ENCODE results near the gene TINCR.
"Not testable (repeated sequence)": the region's sequence is repeated elsewhere in the genome, so short reads cannot be mapped to it uniquely, and the experiment has no call there.

The TINCR gene

GRCh38 chr19:5612891-5613865 lies 45.4 kb upstream of the TINCR start:
- Histone ChIP-seq H3K9me3 (ENCODE audit: control insufficient read depth, insufficient read depth, low read length) (no peaks in the 10 kb centered on the region), H3K4me2 (ENCODE audit: low read length) (no peak overlapping the region), H3K4me1 (ENCODE audit: control insufficient read depth, low read length) (no peaks in the 10 kb centered on the region), H3K27ac (ENCODE audit: low read depth, low read length) (no peak overlapping the region), H3K36me3 (ENCODE audit: control insufficient read depth, low read length) (peaks cover 91% of the 10 kb centered on the region), H3K27me3 (ENCODE audit: control insufficient read depth, low read length) (no peaks in the 10 kb centered on the region), H3F3A (ENCODE audit: control insufficient read depth, insufficient read depth) (peaks cover 3% of the 10 kb centered on the region; the same call in 1 of the 2 replicates), H3K9me2 (replicated peaks; ENCODE audit: control insufficient read depth, low read length) (no peaks in the 10 kb centered on the region), H3K79me2 (ENCODE audit: control insufficient read depth, low read length) (peaks cover 78% of the 10 kb centered on the region), H3K4me3 (ENCODE audit: low read length) (no peak overlapping the region), H4K20me1 (ENCODE audit: control insufficient read depth, insufficient read depth, low read depth, low read length) (0 out of 2 replicates have a peak, but pooled peaks cover 5% of the 10 kb centered on the region)
- TF ChIP-seq CTCF (IDR thresholded peaks at IDR 0.05; ENCODE audit: low read depth, low read length, poor library complexity, severe bottlenecking) = no peak
- no peak for TF ChIP-seq EZH2phosphoT487 (IDR thresholded peaks at IDR 0.05; ENCODE audit: borderline replicate concordance, low read length)

- Histone ChIP-seq H3K36me3 (ENCODE audit: control insufficient read depth, low read length) (peaks cover 90% of the 10 kb centered on the region), H3K27me3 (ENCODE audit: control insufficient read depth, low read length) (no peaks in the 10 kb centered on the region), H3K79me2 (ENCODE audit: control insufficient read depth, low read length) (peaks cover 83% of the 10 kb centered on the region), H3K9me2 (replicated peaks; ENCODE audit: control insufficient read depth, low read length) (no peaks in the 10 kb centered on the region), H3F3A (ENCODE audit: control insufficient read depth, insufficient read depth) (no peaks in the 10 kb centered on the region), H3K27ac (ENCODE audit: low read depth, low read length) (no peak overlapping the region), H3K4me1 (ENCODE audit: control insufficient read depth, low read length) (no peaks in the 10 kb centered on the region), H3K4me3 (ENCODE audit: low read length) (no peak overlapping the region), H3K9me3 (ENCODE audit: control insufficient read depth, insufficient read depth, low read length) (no peaks in the 10 kb centered on the region), H4K20me1 (ENCODE audit: control insufficient read depth, insufficient read depth, low read depth, low read length) (peaks cover 5% of the 10 kb centered on the region), H3K4me2 (ENCODE audit: low read length) (no peak overlapping the region)
- TF ChIP-seq CTCF (IDR thresholded peaks at IDR 0.05; ENCODE audit: low read depth, low read length, poor library complexity, severe bottlenecking) (no peak), EZH2phosphoT487 (IDR thresholded peaks at IDR 0.05; ENCODE audit: borderline replicate concordance, low read length) (no peak)
Observed at GRCh38 chr19:5609881-5610448, 42.2 kb upstream of the TINCR start.

GRCh38 chr19:5608766-5609165 lies 41.0 kb upstream of the TINCR start:
- H3K4me3 ChIP-seq (ENCODE audit: low read length); H3K9me3 ChIP-seq (ENCODE audit: control insufficient read depth, insufficient read depth, low read length); H3F3A ChIP-seq (ENCODE audit: control insufficient read depth, insufficient read depth); H3K4me2 ChIP-seq (ENCODE audit: low read length); H3K27me3 ChIP-seq (ENCODE audit: control insufficient read depth, low read length); H3K9me2 ChIP-seq (replicated peaks; ENCODE audit: control insufficient read depth, low read length); H3K27ac ChIP-seq (ENCODE audit: low read depth, low read length); H3K4me1 ChIP-seq (ENCODE audit: control insufficient read depth, low read length); H4K20me1 ChIP-seq (ENCODE audit: control insufficient read depth, insufficient read depth, low read depth, low read length): not testable (repeated sequence)
- peaks cover 90% of the 10 kb centered on the region for H3K36me3 ChIP-seq (ENCODE audit: control insufficient read depth, low read length)
- H3K79me2 ChIP-seq (ENCODE audit: control insufficient read depth, low read length) = peaks cover 80% of the 10 kb centered on the region

- Histone ChIP-seq H3K27me3 (ENCODE audit: control insufficient read depth, low read length) (no peaks in the 10 kb centered on the region), H4K20me1 (ENCODE audit: control insufficient read depth, insufficient read depth, low read depth, low read length) (peaks cover 3% of the 10 kb centered on the region), H3K4me2 (ENCODE audit: low read length) (no peak overlapping the region), H3K9me3 (ENCODE audit: control insufficient read depth, insufficient read depth, low read length) (no peaks in the 10 kb centered on the region), H3K36me3 (ENCODE audit: control insufficient read depth, low read length) (peaks cover 90% of the 10 kb centered on the region), H3K79me2 (ENCODE audit: control insufficient read depth, low read length) (peaks cover 80% of the 10 kb centered on the region), H3K4me1 (ENCODE audit: control insufficient read depth, low read length) (no peaks in the 10 kb centered on the region), H3K27ac (ENCODE audit: low read depth, low read length) (no peak overlapping the region), H3F3A (ENCODE audit: control insufficient read depth, insufficient read depth) (no peaks in the 10 kb centered on the region), H3K4me3 (ENCODE audit: low read length) (no peak overlapping the region), H3K9me2 (replicated peaks; ENCODE audit: control insufficient read depth, low read length) (no peaks in the 10 kb centered on the region)
- TF ChIP-seq CTCF (IDR thresholded peaks at IDR 0.05; ENCODE audit: low read depth, low read length, poor library complexity, severe bottlenecking) (no peak), EZH2phosphoT487 (IDR thresholded peaks at IDR 0.05; ENCODE audit: borderline replicate concordance, low read length) (no peak)
Observed at GRCh38 chr19:5608291-5608690, 40.5 kb upstream of the TINCR start.

Data from DOHH2 (cell line).